CD4-positive, alpha-beta T cell (primary cell): ENCODE measurements around the gene TUBGCP2. TPM values are rescaled to one million over a fixed set of nuclear protein-coding genes. Genes with fewer than 3 reads are reported as not detected.

Experiments used
- ATAC-seq: fragments of 200-7000 bp; cut with Tn5 transposase; one replicate; pipeline ENCODE4 v1.10.0; 2022; ENCODE audit warnings: mild to moderate bottlenecking; ENCODE audit not compliant: poor library complexity
- CTCF ChIA-PET: fragments of 350-600 bp; sonication (Branson Sonifier 250); formaldehyde crosslinking; loops from one replicate; lab custom pipeline; 2021; ENCODE audit warnings: antibody characterized with exemption, inconsistent platforms; lab: Charles Lee
- POLR2A ChIA-PET: fragments of 350-600 bp; sonication (Branson Sonifier 250); formaldehyde crosslinking; loops from one replicate; lab custom pipeline; 2021; ENCODE audit warnings: antibody characterized with exemption, inconsistent platforms; lab: Charles Lee
- DNase-seq, 14 experiments: peaks; one replicate each; pipeline ENCODE4 v3.0.0-alpha.2; 2013 to 2020; ENCODE audit warnings: mixed read lengths in 2 of 14
- H3K27ac ChIP-seq, 2 donors: one replicate each; pipeline versions ENCODE4 v1.5.1 to v1.7.0; 2013; ENCODE audit warnings: low read length in 2 of 2, low read depth in 1 of 2, mild to moderate bottlenecking in 1 of 2
- H3K27me3 ChIP-seq, 2 experiments: 1 replicate in 1 of 2; 2 replicates in 1 of 2; pipeline versions ENCODE4 v1.6.1 to v1.7.0; 2013; ENCODE audit warnings: low read length in 2 of 2, control low read depth in 1 of 2, mild to moderate bottlenecking in 1 of 2, moderate library complexity in 1 of 2; ENCODE audit not compliant: insufficient read depth in 2 of 2, control insufficient read depth in 1 of 2
- H3K36me3 ChIP-seq: one replicate; pipeline ENCODE4 v1.6.1; 2013; ENCODE audit warnings: low read length, control low read depth; ENCODE audit not compliant: insufficient read depth
- H3K4me1 ChIP-seq: one replicate; pipeline ENCODE4 v1.6.1; 2013; ENCODE audit warnings: low read length, control low read depth; ENCODE audit not compliant: insufficient read depth
- H3K4me3 ChIP-seq: one replicate; pipeline ENCODE4 v1.5.1; 2013; ENCODE audit warnings: mild to moderate bottlenecking, low read length, moderate library complexity
- H3K9me3 ChIP-seq, 2 experiments: 1 replicate in 1 of 2; 2 replicates in 1 of 2; pipeline versions ENCODE4 v1.6.1 to v1.7.0; 2013; ENCODE audit warnings: low read length in 2 of 2, mild to moderate bottlenecking in 2 of 2, control low read depth in 1 of 2, moderate library complexity in 1 of 2; ENCODE audit not compliant: control insufficient read depth in 1 of 2, insufficient read depth in 1 of 2
- H3K27ac Mint-ChIP-seq: one replicate; pipeline ENCODE4 v1.8.0; 2020; ENCODE audit warnings: mixed read lengths
- H3K27me3 Mint-ChIP-seq: one replicate; pipeline ENCODE4 v1.8.0; 2021; ENCODE audit warnings: mixed read lengths
- H3K36me3 Mint-ChIP-seq: one replicate; pipeline ENCODE4 v1.8.0; 2021; ENCODE audit warnings: low read depth, mixed read lengths
- H3K4me1 Mint-ChIP-seq: one replicate; pipeline ENCODE4 v1.8.0; 2021; ENCODE audit warnings: low read depth, mixed read lengths
- H3K4me3 Mint-ChIP-seq: one replicate; pipeline ENCODE4 v1.8.0; 2020; ENCODE audit warnings: mild to moderate bottlenecking, mixed read lengths
- H3K9me3 Mint-ChIP-seq: one replicate; pipeline ENCODE4 v1.8.0; 2020; ENCODE audit warnings: mixed read lengths
- CTCF ChIP-seq: fragments of 200-600 bp; IDR thresholded peaks from one replicate; pipeline ENCODE4 v1.8.0; 2022; ENCODE audit warnings: antibody characterized with exemption, mild to moderate bottlenecking
- intact Hi-C, 2 experiments: fragments of 100-400 bp; cut with DNase I in 1 of 2; cut with micrococcal nuclease in 1 of 2; formaldehyde crosslinking; loops; one replicate each; pipeline versions ENCODE4 v1.15.1 to v1.9.0; 2023 to 2025; cut with DNase I, micrococcal nuclease
- total RNA-seq, 174 experiments: library from RNA in 2 of 174; stranded (reverse) in 2 of 174; gene quantifications; one replicate each; pipeline ENCODE4 v1.2.3 and lab custom pipeline; 2021 to 2026

The TUBGCP2 gene
- total RNA-seq, 2 experiments from 2014 or later: 89.3 to 94.2 TPM

DNA sequence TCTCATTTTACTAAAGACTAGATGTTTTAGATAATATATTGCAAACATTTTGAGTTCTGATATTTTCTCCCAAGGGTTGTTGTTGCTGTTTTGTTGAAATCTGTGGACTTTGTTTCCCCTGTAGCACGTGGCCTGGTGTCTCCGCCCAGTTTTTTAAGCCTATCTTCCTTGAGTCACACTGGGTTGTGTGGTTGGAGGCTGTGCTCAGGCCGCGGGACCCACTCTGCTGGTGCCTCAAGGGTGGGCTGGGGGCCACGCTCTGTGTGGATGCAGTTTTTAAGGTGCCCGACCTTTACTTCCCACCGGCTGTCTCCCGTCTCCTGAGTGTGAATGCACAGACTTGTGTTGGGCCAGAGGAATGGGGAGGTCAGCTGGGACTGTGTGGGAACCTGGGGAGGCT lies 34.3 kb upstream of the TUBGCP2 start:
- no peaks in the 10 kb centered on the region for H3K36me3 Mint-ChIP-seq
- CTCF ChIA-PET: no interaction called here

DNA sequence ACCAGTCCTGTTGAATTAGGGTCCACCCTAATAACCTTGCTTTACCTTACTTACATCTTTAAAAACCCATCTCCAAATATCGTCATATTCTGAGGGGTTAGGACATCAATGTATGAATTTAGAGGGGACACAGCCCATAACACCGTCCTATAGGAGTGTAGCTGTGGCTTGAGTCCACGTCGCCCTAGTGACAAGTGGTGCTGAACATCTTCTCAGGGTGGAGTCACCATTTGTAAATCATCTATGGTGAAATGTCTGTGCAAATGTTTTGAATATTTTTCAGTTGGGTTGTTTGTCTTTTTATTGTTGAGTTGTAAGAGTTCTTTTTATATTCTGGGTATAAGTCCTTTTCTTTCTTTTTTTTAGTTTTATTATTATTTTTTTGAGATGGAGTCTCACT lies 33.3 kb upstream of the TUBGCP2 start:
- peaks cover 38% of the 10 kb centered on the region for H3K27me3 Mint-ChIP-seq
- H3K4me3 Mint-ChIP-seq: peak overlapping the region; percentile 31
- ChIA-PET CTCF (no interaction called here), POLR2A (no interaction called here)
- no peak for ATAC-seq
- no peak for DNase-seq
- no peak for TF ChIP-seq CTCF
- H3K4me1 ChIP-seq: peaks cover 16% of the 10 kb centered on the region
- no peaks in the 10 kb centered on the region for H3K36me3 ChIP-seq
- H3K27ac ChIP-seq: no peak overlapping the region
- peaks cover 27 to 33% of the 10 kb centered on the region in 2 experiments for H3K27me3 ChIP-seq
- no peaks in the 10 kb centered on the region for H3K9me3 ChIP-seq
- intact Hi-C loops: no loop called here
- no peaks in the 10 kb centered on the region for H3K9me3 Mint-ChIP-seq
- no peaks in the 10 kb centered on the region for H3K4me1 Mint-ChIP-seq
- no peak overlapping the region for H3K27ac Mint-ChIP-seq
- no peak overlapping the region for H3K4me3 ChIP-seq
- H3K36me3 Mint-ChIP-seq: no peaks in the 10 kb centered on the region

More for the DNA sequence above, 34.3 kb upstream of the TUBGCP2 start:
- Histone ChIP-seq H3K27ac (no peak overlapping the region), H3K4me3 (no peak overlapping the region), H3K36me3 (no peaks in the 10 kb centered on the region), H3K4me1 (peaks cover 7% of the 10 kb centered on the region), H3K27me3 (peaks cover 33 to 35% of the 10 kb centered on the region in 2 experiments), H3K9me3 (no peaks in the 10 kb centered on the region)
- Mint-ChIP-seq H3K27me3 (peaks cover 38% of the 10 kb centered on the region), H3K4me1 (no peaks in the 10 kb centered on the region), H3K4me3 (no peak overlapping the region), H3K27ac (no peak overlapping the region), H3K9me3 (no peaks in the 10 kb centered on the region)
- ATAC-seq (no peak), DNase-seq (no peak)
- intact Hi-C loops: no loop called here
- no peak for TF ChIP-seq CTCF
- POLR2A ChIA-PET: no interaction called here

DNA sequence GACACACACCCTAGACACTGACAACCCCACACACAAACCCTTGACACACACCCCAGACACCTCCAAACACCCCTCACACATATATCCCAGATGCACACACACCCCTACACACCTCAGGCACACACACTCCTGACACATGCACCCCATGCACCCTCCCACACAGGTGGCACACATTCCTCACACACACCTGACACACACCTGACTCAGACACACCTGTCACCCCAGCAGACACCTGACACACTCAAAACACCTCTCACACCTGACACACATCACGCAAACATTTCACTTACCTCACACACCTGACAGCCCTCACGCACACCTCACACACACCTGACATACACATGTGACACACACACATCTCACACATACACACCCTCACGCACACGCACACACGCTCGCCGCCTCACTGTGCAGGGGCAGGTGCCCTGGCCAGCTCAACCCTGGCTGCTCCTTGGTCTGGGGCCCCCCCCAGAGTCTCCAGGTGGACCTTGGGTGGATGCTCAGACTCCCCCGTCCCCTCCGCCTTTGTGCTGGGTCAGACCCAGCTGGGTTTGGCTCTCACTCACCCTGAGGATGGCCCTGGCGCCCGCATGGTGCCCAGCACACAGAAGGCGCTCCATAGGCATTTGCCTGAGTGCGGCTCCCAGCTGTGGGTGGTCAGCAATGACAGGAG lies 31.2 kb upstream of the TUBGCP2 start:
- no peaks in the 10 kb centered on the region for H3K36me3 Mint-ChIP-seq
- H3K36me3 ChIP-seq: no peaks in the 10 kb centered on the region
- peaks cover 0 to 2% of the 10 kb centered on the region in 2 experiments for H3K9me3 ChIP-seq
- no peak overlapping the region for H3K4me3 Mint-ChIP-seq
- ATAC-seq: no peak
- ChIA-PET CTCF (no interaction called here), POLR2A (no interaction called here)
- H3K9me3 Mint-ChIP-seq: no peaks in the 10 kb centered on the region
- no peak overlapping the region for H3K27ac ChIP-seq
- H3K4me3 ChIP-seq: no peak overlapping the region
- intact Hi-C loops: loop anchor here (1.0 to 5.0 kb wide), 3 partner anchors 14 to 52 kb away; partner anchors contain the start of genes ECHS1 (in 1 of the 2) and MTG1 (in 1 of the 2)
- DNase-seq: no peak
- H3K4me1 ChIP-seq: peaks cover 38% of the 10 kb centered on the region
- peaks cover 19 to 20% of the 10 kb centered on the region in 2 experiments for H3K27me3 ChIP-seq
- no peak overlapping the region for H3K27ac Mint-ChIP-seq
- H3K4me1 Mint-ChIP-seq: no peaks in the 10 kb centered on the region
- peaks cover 23% of the 10 kb centered on the region for H3K27me3 Mint-ChIP-seq
- no peak for TF ChIP-seq CTCF
